Breast epithelium (tissue), 4 donors: ENCODE data around the gene TMCO4. TPM values are rescaled to one million over a fixed set of nuclear protein-coding genes. Genes with fewer than 3 reads are reported as not detected.
A peak's percentile ranks its signal among the peaks of the same experiment; 100 is the strongest.

Experiments used
- DNase-seq, 2 donors: peaks; one replicate each; pipeline ENCODE4 v3.0.0-alpha.2; 2019; ENCODE audit warnings: low spot score in 2 of 2
- H3K27ac ChIP-seq, 2 donors: fragments of 200-600 bp; sonication (generic) in 1 of 2; one replicate each; pipeline ENCODE4 v1.5.1; 2016 to 2019; ENCODE audit warnings: mild to moderate bottlenecking in 1 of 2
- H3K27me3 ChIP-seq, 2 donors: fragments of 200-600 bp; sonication (generic) in 1 of 2; one replicate each; pipeline versions ENCODE4 v1.5.1 to v1.6.0; 2017 to 2019; ENCODE audit warnings: control low read depth in 1 of 2, mild to moderate bottlenecking in 1 of 2
- H3K36me3 ChIP-seq: fragments of 200-600 bp; one replicate; pipeline ENCODE4 v1.5.1; 2019
- H3K4me1 ChIP-seq, 2 donors: fragments of 200-600 bp; sonication (generic); one replicate each; pipeline ENCODE4 v1.5.1; 2016 to 2019; ENCODE audit warnings: control low read depth in 1 of 2
- H3K4me3 ChIP-seq, 3 donors: fragments of 200-600 bp; sonication (generic); 1 replicate in 2 of 3; 2 replicates in 1 of 3; pipeline ENCODE4 v1.5.1; 2016 to 2019; ENCODE audit warnings: mild to moderate bottlenecking in 3 of 3, moderate library complexity in 2 of 3
- H3K9me3 ChIP-seq, 2 donors: fragments of 200-600 bp; sonication (generic) in 1 of 2; one replicate each; pipeline ENCODE4 v1.5.1; 2016 to 2019; ENCODE audit warnings: control low read depth in 1 of 2
- POLR2A ChIP-seq: fragments of 450-650 bp; IDR thresholded peaks from one replicate; pipeline ENCODE4 v1.6.1; 2016; ENCODE audit warnings: antibody characterized with exemption, mild to moderate bottlenecking, moderate library complexity
- POLR2AphosphoS5 ChIP-seq, 3 donors: sonication (generic); formaldehyde crosslinking; IDR thresholded peaks; one replicate each; pipeline ENCODE4 v1.6.1; 2017; ENCODE audit warnings: antibody characterized with exemption in 3 of 3
- intact Hi-C: fragments of 100-400 bp; cut with DNase I; formaldehyde crosslinking; loops from one replicate; pipeline ENCODE4 v1.15.1; 2023; ENCODE audit warnings: low total_unique reads
- total RNA-seq, 3 donors: library from RNA; depleted of rRNA; stranded (reverse); fragments of >200 nt; gene quantifications; one replicate each; pipeline ENCODE4 v1.1.0, GENCODE V29; 2016
- TF ChIP-seq, protein P1 (sequence below), 3 donors: fragments of 450-650 bp; IDR thresholded peaks; one replicate each; pipeline ENCODE4 v1.5.1; 2016 to 2017; ENCODE audit warnings: antibody characterized with exemption in 3 of 3, mild to moderate bottlenecking in 3 of 3, moderate library complexity in 3 of 3

The TMCO4 gene
- total RNA-seq, 3 donors from 2014 or later: 26.7 to 44.2 (median 34.1) TPM

GRCh38 chr1:19770436-19771190 lies 29.1 kb downstream of the TMCO4 start:
- H3K9me3 ChIP-seq: no peaks in the 10 kb centered on the region
- H3K27me3 ChIP-seq: no peaks in the 10 kb centered on the region
- H3K27ac ChIP-seq: peak overlapping the region in 1 of 2 donors; percentile 14
- no peak for DNase-seq
- no peak for TF ChIP-seq POLR2AphosphoS5 (IDR thresholded peaks at IDR 0.05)
- TF ChIP-seq, protein P1, sequence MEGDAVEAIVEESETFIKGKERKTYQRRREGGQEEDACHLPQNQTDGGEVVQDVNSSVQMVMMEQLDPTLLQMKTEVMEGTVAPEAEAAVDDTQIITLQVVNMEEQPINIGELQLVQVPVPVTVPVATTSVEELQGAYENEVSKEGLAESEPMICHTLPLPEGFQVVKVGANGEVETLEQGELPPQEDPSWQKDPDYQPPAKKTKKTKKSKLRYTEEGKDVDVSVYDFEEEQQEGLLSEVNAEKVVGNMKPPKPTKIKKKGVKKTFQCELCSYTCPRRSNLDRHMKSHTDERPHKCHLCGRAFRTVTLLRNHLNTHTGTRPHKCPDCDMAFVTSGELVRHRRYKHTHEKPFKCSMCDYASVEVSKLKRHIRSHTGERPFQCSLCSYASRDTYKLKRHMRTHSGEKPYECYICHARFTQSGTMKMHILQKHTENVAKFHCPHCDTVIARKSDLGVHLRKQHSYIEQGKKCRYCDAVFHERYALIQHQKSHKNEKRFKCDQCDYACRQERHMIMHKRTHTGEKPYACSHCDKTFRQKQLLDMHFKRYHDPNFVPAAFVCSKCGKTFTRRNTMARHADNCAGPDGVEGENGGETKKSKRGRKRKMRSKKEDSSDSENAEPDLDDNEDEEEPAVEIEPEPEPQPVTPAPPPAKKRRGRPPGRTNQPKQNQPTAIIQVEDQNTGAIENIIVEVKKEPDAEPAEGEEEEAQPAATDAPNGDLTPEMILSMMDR (IDR thresholded peaks at IDR 0.05): no peak
- TF ChIP-seq POLR2A: no peak
- no peaks in the 10 kb centered on the region for H3K4me1 ChIP-seq
- intact Hi-C loops: no loop called here
- no peak overlapping the region for H3K4me3 ChIP-seq
- H3K36me3 ChIP-seq: no peaks in the 10 kb centered on the region

DNA sequence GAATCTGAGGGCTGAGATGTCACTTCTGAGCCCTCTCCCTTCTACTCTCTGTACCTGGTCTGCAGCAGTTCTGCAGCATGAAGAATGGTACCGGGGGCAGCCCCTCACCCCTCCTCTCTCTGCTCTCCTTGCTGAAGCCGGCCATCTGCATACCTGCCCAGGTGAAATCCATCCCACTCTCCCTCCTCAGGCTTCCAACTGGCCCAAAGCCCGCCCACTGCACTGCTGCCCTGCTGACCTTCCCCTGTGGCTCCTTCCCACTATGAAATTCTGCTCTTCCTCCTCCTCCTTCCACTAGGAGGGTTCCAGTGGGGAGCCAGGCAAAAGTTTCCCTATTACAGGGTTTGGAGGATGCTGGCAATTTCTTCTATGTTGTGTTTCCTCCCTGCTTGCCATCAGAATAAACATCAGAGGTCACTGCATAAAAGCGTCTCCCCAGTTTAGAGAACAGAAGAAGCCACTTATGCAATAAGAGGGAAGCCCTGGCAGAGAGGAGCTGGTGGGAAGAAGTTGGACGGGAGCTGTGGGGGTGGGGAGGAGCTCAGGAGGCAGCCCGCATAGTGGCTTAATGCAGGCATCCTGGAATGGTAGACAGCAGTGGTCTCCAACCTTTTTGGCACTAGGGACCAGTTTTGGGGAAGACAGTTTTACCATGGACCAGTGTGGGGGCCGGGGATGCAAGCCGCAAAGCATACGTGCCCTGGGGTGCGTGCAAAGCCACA lies 30.3 kb downstream of the TMCO4 start:
- intact Hi-C loops: no loop called here
- no peak overlapping the region for H3K4me3 ChIP-seq
- no peak for TF ChIP-seq POLR2A
- TF ChIP-seq, protein P1 (IDR thresholded peaks at IDR 0.05): no peak
- TF ChIP-seq POLR2AphosphoS5 (IDR thresholded peaks at IDR 0.05): no peak
- H3K27me3 ChIP-seq: no peaks in the 10 kb centered on the region
- peak overlapping the region in 1 of 2 donors; percentile 3 for H3K27ac ChIP-seq
- no peaks in the 10 kb centered on the region for H3K4me1 ChIP-seq
- H3K9me3 ChIP-seq: no peaks in the 10 kb centered on the region
- H3K36me3 ChIP-seq: no peaks in the 10 kb centered on the region
- no peak for DNase-seq

DNA sequence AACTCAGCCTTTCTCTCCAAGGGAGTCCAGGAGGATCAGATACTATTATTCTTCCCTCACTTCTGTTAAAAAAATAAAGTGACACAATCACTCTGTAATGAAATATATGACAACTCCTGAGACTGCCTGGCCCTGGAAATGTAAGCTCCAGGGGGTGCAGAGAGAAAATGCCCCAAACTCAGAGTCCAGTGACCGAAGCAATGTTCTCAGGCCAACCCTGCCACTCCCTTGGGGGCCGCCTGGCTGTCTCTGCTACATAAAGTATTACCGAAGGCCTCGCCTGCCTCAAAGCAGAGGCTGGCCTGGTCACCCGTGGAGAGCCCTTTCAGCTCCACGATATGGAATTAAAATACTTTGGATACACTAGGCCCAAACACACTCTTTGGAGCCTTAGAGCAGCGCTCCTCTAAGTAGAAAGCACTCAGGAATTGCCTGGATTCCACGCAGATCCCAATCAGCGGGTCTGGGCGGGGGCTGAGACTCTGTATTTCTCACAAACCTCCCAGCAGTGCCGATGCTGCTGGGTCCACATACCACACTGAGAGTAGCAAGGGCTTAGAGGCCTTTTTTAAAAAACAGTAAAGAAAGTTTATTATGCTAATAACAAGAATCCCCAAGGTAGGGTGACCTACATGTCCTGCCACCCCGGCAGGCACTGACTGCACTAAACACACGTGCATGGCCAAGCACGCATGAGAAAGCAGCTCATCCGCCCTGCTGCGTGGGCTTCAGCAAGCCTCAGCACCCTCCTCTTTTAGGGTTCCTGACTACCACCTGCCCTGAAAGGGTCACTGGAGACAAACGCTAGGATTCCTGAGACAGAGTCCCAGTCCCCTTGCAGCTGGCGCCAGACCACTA lies 31.1 kb downstream of the TMCO4 start:
- no peaks in the 10 kb centered on the region for H3K4me1 ChIP-seq
- no peak for DNase-seq
- H3K27ac ChIP-seq: no peak overlapping the region
- no peaks in the 10 kb centered on the region for H3K36me3 ChIP-seq
- H3K27me3 ChIP-seq: no peaks in the 10 kb centered on the region
- TF ChIP-seq POLR2AphosphoS5 (IDR thresholded peaks at IDR 0.05) (no peak), POLR2A (no peak)
- TF ChIP-seq, protein P1 (IDR thresholded peaks at IDR 0.05): no peak
- H3K9me3 ChIP-seq: no peaks in the 10 kb centered on the region
- no peak overlapping the region for H3K4me3 ChIP-seq
- intact Hi-C loops: no loop called here

DNA sequence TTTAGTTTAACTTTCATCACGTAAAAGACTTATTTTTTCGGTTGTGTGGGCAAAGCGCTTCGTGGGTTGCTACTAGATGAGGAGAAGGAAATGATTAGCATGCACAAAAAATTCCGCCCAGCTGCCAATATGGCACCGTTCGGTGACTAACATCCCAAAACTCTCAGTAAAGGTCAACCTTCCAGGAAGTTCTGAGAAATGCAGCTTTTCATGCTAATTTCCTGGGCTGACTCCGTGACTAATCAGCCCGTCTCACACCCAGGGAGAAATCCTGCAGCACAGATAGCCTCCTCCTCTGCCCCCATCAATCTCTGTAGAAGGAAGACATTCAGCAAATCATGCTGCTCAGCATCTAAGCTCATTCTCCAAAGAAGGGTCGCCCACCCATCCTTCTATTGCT lies 34.1 kb downstream of the TMCO4 start:
- Histone ChIP-seq H3K9me3 (no peaks in the 10 kb centered on the region), H3K36me3 (no peaks in the 10 kb centered on the region), H3K27ac (no peak overlapping the region), H3K27me3 (no peaks in the 10 kb centered on the region), H3K4me3 (no peak overlapping the region), H3K4me1 (no peaks in the 10 kb centered on the region)
- TF ChIP-seq POLR2AphosphoS5 (IDR thresholded peaks at IDR 0.05): no peak
- intact Hi-C loops: no loop called here
- no peak for DNase-seq

- DNase-seq: no peak
- Histone ChIP-seq H3K4me3 (no peak overlapping the region), H3K27me3 (no peaks in the 10 kb centered on the region), H3K27ac (no peak overlapping the region), H3K9me3 (no peaks in the 10 kb centered on the region), H3K4me1 (no peaks in the 10 kb centered on the region), H3K36me3 (no peaks in the 10 kb centered on the region)
- TF ChIP-seq POLR2AphosphoS5 (IDR thresholded peaks at IDR 0.05): no peak
- TF ChIP-seq, protein P1 (IDR thresholded peaks at IDR 0.05): no peak
- no peak for TF ChIP-seq POLR2A
- intact Hi-C loops: no loop called here
Observed at GRCh38 chr1:19764848-19765247, 34.9 kb downstream of the TMCO4 start.
